ENCODE results near the gene SERPINB8. TPM values are rescaled to one million over a fixed set of nuclear protein-coding genes. Genes with fewer than 3 reads are reported as not detected.

SERPINB8 gene
- total and polyA plus RNA-seq, 2 experiments from 2014 or later, result 9.3 to 14.7 TPM

- Histone ChIP-seq H3K4me2 (no peak overlapping the region), H3K79me2 (no peaks in the 10 kb centered on the region), H3K36me3 (replicated peaks; ENCODE audit: insufficient read depth, low read depth) (no peaks in the 10 kb centered on the region), H3K27me3 (peaks cover 16% of the 10 kb centered on the region), H3K9me3 (ENCODE audit: low read depth) (no peaks in the 10 kb centered on the region), H3K9me2 (replicated peaks; ENCODE audit: insufficient read depth) (no peaks in the 10 kb centered on the region), H2AFZ (no peak overlapping the region), H3K4me1 (ENCODE audit: insufficient read depth) (no peaks in the 10 kb centered on the region), H3K27ac (no peak overlapping the region), H4K20me1 (ENCODE audit: insufficient read depth, poor library complexity, severe bottlenecking) (no peaks in the 10 kb centered on the region), H3K4me3 (no peak overlapping the region)
- no peak for DNase-seq (ENCODE audit: low spot score)
- TF ChIP-seq CTCF (IDR thresholded peaks at IDR 0.05; ENCODE audit: poor library complexity), result no peak
- TF ChIP-seq EZH2 (IDR thresholded peaks at IDR 0.05; ENCODE audit: borderline replicate concordance), result no peak
- no peak for TF ChIP-seq EZH2phosphoT487 (IDR thresholded peaks at IDR 0.05; ENCODE audit: low read depth, severe bottlenecking, unreplicated experiment)
- WGBS (ENCODE audit: low lambda C conversion rate, missing lambda C conversion rate), result 55% methylated on average over 4 of the region's 4 CpGs
Observed at GRCh38 chr18:63956755-63957154, 13.1 kb upstream of the SERPINB8 start.

- DNase-seq (ENCODE audit: low spot score), result no peak
Observed at GRCh38 chr18:63960891-63961290, 9.0 kb upstream of the SERPINB8 start.

GRCh38 chr18:63961435-63961980 lies 8.4 kb upstream of the SERPINB8 start:
- Histone ChIP-seq H3K9me2 (replicated peaks; ENCODE audit: insufficient read depth) (no peaks in the 10 kb centered on the region), H3K4me1 (ENCODE audit: insufficient read depth) (no peaks in the 10 kb centered on the region), H4K20me1 (ENCODE audit: insufficient read depth, poor library complexity, severe bottlenecking) (no peaks in the 10 kb centered on the region), H3K9me3 (ENCODE audit: low read depth) (no peaks in the 10 kb centered on the region), H3K79me2 (no peaks in the 10 kb centered on the region), H3K36me3 (replicated peaks; ENCODE audit: insufficient read depth, low read depth) (no peaks in the 10 kb centered on the region), H3K27ac (no peak overlapping the region), H3K4me3 (no peak overlapping the region), H2AFZ (no peak overlapping the region), H3K27me3 (peaks cover 16% of the 10 kb centered on the region), H3K4me2 (no peak overlapping the region)
- no peak for DNase-seq (ENCODE audit: low spot score)
- no peak for TF ChIP-seq CTCF (IDR thresholded peaks at IDR 0.05; ENCODE audit: poor library complexity)
- TF ChIP-seq EZH2phosphoT487 (IDR thresholded peaks at IDR 0.05; ENCODE audit: low read depth, severe bottlenecking, unreplicated experiment), result no peak
- no peak for TF ChIP-seq EZH2 (IDR thresholded peaks at IDR 0.05; ENCODE audit: borderline replicate concordance)
- 79% methylated on average over 5 of the region's 5 CpGs for WGBS (ENCODE audit: low lambda C conversion rate, missing lambda C conversion rate)

More at GRCh38 chr18:63960891-63961290, 9.0 kb upstream of the SERPINB8 start:
- peaks cover 16% of the 10 kb centered on the region for H3K27me3 ChIP-seq
- H3K4me1 ChIP-seq (ENCODE audit: insufficient read depth), result no peaks in the 10 kb centered on the region
- 91% methylated on average over 1 of the region's 1 CpG for WGBS (ENCODE audit: low lambda C conversion rate, missing lambda C conversion rate)
- H3K4me2 ChIP-seq, result no peak overlapping the region
- no peaks in the 10 kb centered on the region for H3K9me2 ChIP-seq (replicated peaks; ENCODE audit: insufficient read depth)
- no peak overlapping the region for H3K4me3 ChIP-seq
- H3K9me3 ChIP-seq (ENCODE audit: low read depth), result no peaks in the 10 kb centered on the region
- no peak overlapping the region for H2AFZ ChIP-seq
- no peak for TF ChIP-seq CTCF (IDR thresholded peaks at IDR 0.05; ENCODE audit: poor library complexity)
- TF ChIP-seq EZH2 (IDR thresholded peaks at IDR 0.05; ENCODE audit: borderline replicate concordance), result no peak
- TF ChIP-seq EZH2phosphoT487 (IDR thresholded peaks at IDR 0.05; ENCODE audit: low read depth, severe bottlenecking, unreplicated experiment), result no peak
- H3K79me2 ChIP-seq, result no peaks in the 10 kb centered on the region
- no peaks in the 10 kb centered on the region for H3K36me3 ChIP-seq (replicated peaks; ENCODE audit: insufficient read depth, low read depth)
- no peaks in the 10 kb centered on the region for H4K20me1 ChIP-seq (ENCODE audit: insufficient read depth, poor library complexity, severe bottlenecking)
- H3K27ac ChIP-seq, result no peak overlapping the region

Data from hepatocyte (in vitro differentiated cells).